ENCODE data around the gene CERK.

- TF ChIP-seq TAF1 (IDR thresholded peaks at IDR 0.05; ENCODE audit: low read depth) (no peak), EZH2 (IDR thresholded peaks at IDR 0.05; ENCODE audit: borderline replicate concordance, insufficient read depth, low read length, poor library complexity, severe bottlenecking) (no peak), EP300 (conservative IDR thresholded peaks at IDR 0.05; ENCODE audit: poor library complexity, severe bottlenecking) (no peak), POLR2AphosphoS5 (IDR thresholded peaks at IDR 0.05) (no peak)
- TF ChIP-seq, protein P1, sequence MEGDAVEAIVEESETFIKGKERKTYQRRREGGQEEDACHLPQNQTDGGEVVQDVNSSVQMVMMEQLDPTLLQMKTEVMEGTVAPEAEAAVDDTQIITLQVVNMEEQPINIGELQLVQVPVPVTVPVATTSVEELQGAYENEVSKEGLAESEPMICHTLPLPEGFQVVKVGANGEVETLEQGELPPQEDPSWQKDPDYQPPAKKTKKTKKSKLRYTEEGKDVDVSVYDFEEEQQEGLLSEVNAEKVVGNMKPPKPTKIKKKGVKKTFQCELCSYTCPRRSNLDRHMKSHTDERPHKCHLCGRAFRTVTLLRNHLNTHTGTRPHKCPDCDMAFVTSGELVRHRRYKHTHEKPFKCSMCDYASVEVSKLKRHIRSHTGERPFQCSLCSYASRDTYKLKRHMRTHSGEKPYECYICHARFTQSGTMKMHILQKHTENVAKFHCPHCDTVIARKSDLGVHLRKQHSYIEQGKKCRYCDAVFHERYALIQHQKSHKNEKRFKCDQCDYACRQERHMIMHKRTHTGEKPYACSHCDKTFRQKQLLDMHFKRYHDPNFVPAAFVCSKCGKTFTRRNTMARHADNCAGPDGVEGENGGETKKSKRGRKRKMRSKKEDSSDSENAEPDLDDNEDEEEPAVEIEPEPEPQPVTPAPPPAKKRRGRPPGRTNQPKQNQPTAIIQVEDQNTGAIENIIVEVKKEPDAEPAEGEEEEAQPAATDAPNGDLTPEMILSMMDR (IDR thresholded peaks at IDR 0.05; ENCODE audit: poor library complexity, severe bottlenecking), result no peak
- TF ChIP-seq, protein P2, sequence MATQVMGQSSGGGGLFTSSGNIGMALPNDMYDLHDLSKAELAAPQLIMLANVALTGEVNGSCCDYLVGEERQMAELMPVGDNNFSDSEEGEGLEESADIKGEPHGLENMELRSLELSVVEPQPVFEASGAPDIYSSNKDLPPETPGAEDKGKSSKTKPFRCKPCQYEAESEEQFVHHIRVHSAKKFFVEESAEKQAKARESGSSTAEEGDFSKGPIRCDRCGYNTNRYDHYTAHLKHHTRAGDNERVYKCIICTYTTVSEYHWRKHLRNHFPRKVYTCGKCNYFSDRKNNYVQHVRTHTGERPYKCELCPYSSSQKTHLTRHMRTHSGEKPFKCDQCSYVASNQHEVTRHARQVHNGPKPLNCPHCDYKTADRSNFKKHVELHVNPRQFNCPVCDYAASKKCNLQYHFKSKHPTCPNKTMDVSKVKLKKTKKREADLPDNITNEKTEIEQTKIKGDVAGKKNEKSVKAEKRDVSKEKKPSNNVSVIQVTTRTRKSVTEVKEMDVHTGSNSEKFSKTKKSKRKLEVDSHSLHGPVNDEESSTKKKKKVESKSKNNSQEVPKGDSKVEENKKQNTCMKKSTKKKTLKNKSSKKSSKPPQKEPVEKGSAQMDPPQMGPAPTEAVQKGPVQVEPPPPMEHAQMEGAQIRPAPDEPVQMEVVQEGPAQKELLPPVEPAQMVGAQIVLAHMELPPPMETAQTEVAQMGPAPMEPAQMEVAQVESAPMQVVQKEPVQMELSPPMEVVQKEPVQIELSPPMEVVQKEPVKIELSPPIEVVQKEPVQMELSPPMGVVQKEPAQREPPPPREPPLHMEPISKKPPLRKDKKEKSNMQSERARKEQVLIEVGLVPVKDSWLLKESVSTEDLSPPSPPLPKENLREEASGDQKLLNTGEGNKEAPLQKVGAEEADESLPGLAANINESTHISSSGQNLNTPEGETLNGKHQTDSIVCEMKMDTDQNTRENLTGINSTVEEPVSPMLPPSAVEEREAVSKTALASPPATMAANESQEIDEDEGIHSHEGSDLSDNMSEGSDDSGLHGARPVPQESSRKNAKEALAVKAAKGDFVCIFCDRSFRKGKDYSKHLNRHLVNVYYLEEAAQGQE (IDR thresholded peaks at IDR 0.05; ENCODE audit: borderline replicate concordance), result no peak
Observed at GRCh38 chr22:46754110-46754799, 16.2 kb upstream of the CERK start.
